SU-DHL-6 (cell line): Measurements from ENCODE around the gene MYO15B.

ENCODE experiments used
- H2AFZ ChIP-seq: fragments of 200-600 bp; sonication (generic); 2 replicates; pipeline ENCODE4 v1.6.1; 2014; ENCODE audit warnings: low read depth, mild to moderate bottlenecking, moderate library complexity, mixed read lengths, antibody characterized with exemption, low read length; ENCODE audit not compliant: severe bottlenecking
- H3F3A ChIP-seq: fragments of 200-600 bp; shearing (Covaris generic); 2 replicates; pipeline ENCODE4 v1.6.0; 2016; ENCODE audit warnings: antibody characterized with exemption, mild to moderate bottlenecking; ENCODE audit not compliant: insufficient read depth
- H3K27ac ChIP-seq: fragments of 200-600 bp; sonication (generic); 2 replicates; pipeline ENCODE4 v1.5.1; 2016; ENCODE audit warnings: low read depth, mild to moderate bottlenecking, low read length, moderate library complexity, mixed read lengths
- H3K27me3 ChIP-seq: fragments of 200-600 bp; sonication (generic), shearing (Covaris generic); 2 replicates; pipeline ENCODE4 v1.6.0; 2014; ENCODE audit warnings: mild to moderate bottlenecking, low read length
- H3K36me3 ChIP-seq: fragments of 200-600 bp; sonication (generic); 2 replicates; pipeline ENCODE4 v1.6.1; 2014; ENCODE audit warnings: mild to moderate bottlenecking, low read length, mixed read lengths
- H3K4me2 ChIP-seq: fragments of 300-600, 200-600 bp; shearing (Covaris generic), sonication (generic); 2 replicates; pipeline ENCODE4 v1.6.0; 2014; ENCODE audit warnings: low read length, low read depth, mild to moderate bottlenecking; ENCODE audit not compliant: poor library complexity, severe bottlenecking
- H3K4me3 ChIP-seq: fragments of 200-600 bp; sonication (generic); 2 replicates; pipeline ENCODE4 v1.5.1; 2014; ENCODE audit warnings: antibody characterized with exemption, low read length, mild to moderate bottlenecking, mixed read lengths; ENCODE audit not compliant: insufficient read depth, poor library complexity, severe bottlenecking
- H3K79me2 ChIP-seq: fragments of 200-600 bp; sonication (generic); 2 replicates; pipeline ENCODE4 v1.6.1; 2014; ENCODE audit warnings: mild to moderate bottlenecking, low read length, moderate library complexity; ENCODE audit not compliant: insufficient read depth
- H3K9ac ChIP-seq: fragments of 200-600 bp; sonication (generic); 2 replicates; pipeline ENCODE4 v1.7.0; 2014; ENCODE audit warnings: mild to moderate bottlenecking, low read length
- H3K9me2 ChIP-seq: fragments of 200-600 bp; sonication (generic); replicated peaks from 2 replicates; pipeline ENCODE4 v1.6.1; 2014; ENCODE audit warnings: low read length; ENCODE audit not compliant: insufficient read depth
- H3K9me3 ChIP-seq: fragments of 200-600 bp; sonication (generic); 2 replicates; pipeline ENCODE4 v1.6.1; 2014; ENCODE audit warnings: low read length, mixed read lengths; ENCODE audit not compliant: insufficient read depth
- H4K20me1 ChIP-seq: fragments of 200-600 bp; sonication (generic); 2 replicates; pipeline ENCODE4 v1.6.1; 2014; ENCODE audit warnings: low read depth, mild to moderate bottlenecking, antibody characterized with exemption, low read length, moderate library complexity, mixed read lengths
- CTCF ChIP-seq: fragments of 200-600 bp; sonication (generic); IDR thresholded peaks from one replicate; pipeline ENCODE4 v1.5.1; 2017; ENCODE audit warnings: antibody characterized with exemption, mild to moderate bottlenecking, low read length, moderate library complexity; ENCODE audit not compliant: insufficient read depth, poor library complexity, severe bottlenecking
- EZH2phosphoT487 ChIP-seq: fragments of 200-600 bp; sonication (generic), shearing (Covaris generic); conservative IDR thresholded peaks from 2 replicates; pipeline ENCODE4 v1.6.1; 2018; ENCODE audit warnings: mild to moderate bottlenecking, antibody characterized with exemption, low read length, moderate library complexity, mixed read lengths

The MYO15B gene

GRCh38 chr17:75601057-75601987 is 13.7 kb downstream of the MYO15B start:
- H3K9ac ChIP-seq: no peak overlapping the region
- no peaks in the 10 kb centered on the region for H3F3A ChIP-seq
- no peaks in the 10 kb centered on the region for H4K20me1 ChIP-seq

GRCh38 chr17:75602644-75603043 is 15.0 kb downstream of the MYO15B start:
- Histone ChIP-seq H3F3A (no peaks in the 10 kb centered on the region), H3K27ac (no peak overlapping the region), H3K9ac (no peak overlapping the region), H3K27me3 (no peaks in the 10 kb centered on the region), H3K9me2 (no peaks in the 10 kb centered on the region), H4K20me1 (no peaks in the 10 kb centered on the region), H3K9me3 (no peaks in the 10 kb centered on the region), H3K4me2 (no peak overlapping the region), H2AFZ (no peak overlapping the region), H3K4me3 (no peak overlapping the region), H3K79me2 (no peaks in the 10 kb centered on the region), H3K36me3 (no peaks in the 10 kb centered on the region)
- TF ChIP-seq CTCF (no peak), EZH2phosphoT487 (no peak)

More at GRCh38 chr17:75601057-75601987, 13.7 kb downstream of the MYO15B start:
- Histone ChIP-seq H3K36me3 (no peaks in the 10 kb centered on the region), H3K4me2 (no peak overlapping the region), H3K9me3 (no peaks in the 10 kb centered on the region), H3K9me2 (no peaks in the 10 kb centered on the region), H3K4me3 (no peak overlapping the region), H3K27ac (no peak overlapping the region), H2AFZ (no peak overlapping the region), H3K79me2 (no peaks in the 10 kb centered on the region), H3K27me3 (no peaks in the 10 kb centered on the region)
- TF ChIP-seq EZH2phosphoT487: no peak
- TF ChIP-seq CTCF: peak; percentile 88

GRCh38 chr17:75603123-75603522 is 15.5 kb downstream of the MYO15B start:
- Histone ChIP-seq H3K4me3 (no peak overlapping the region), H4K20me1 (no peaks in the 10 kb centered on the region), H3F3A (no peaks in the 10 kb centered on the region), H3K27ac (no peak overlapping the region), H3K9ac (no peak overlapping the region), H3K27me3 (no peaks in the 10 kb centered on the region), H3K4me2 (no peak overlapping the region), H3K36me3 (no peaks in the 10 kb centered on the region), H3K9me3 (no peaks in the 10 kb centered on the region), H3K79me2 (no peaks in the 10 kb centered on the region), H3K9me2 (no peaks in the 10 kb centered on the region), H2AFZ (no peak overlapping the region)
- TF ChIP-seq EZH2phosphoT487 (no peak), CTCF (no peak)
